NCI-H128 (cell line): ENCODE results near the gene LLCFC1.

Source experiments
- DNase-seq: peaks from one replicate; lab custom pipeline; 2025; ENCODE audit not compliant: unreplicated experiment; lab: John Stamatoyannopoulos, UW

The LLCFC1 gene

GRCh38 chr7:142910031-142910433 is 29.3 kb upstream of the LLCFC1 start:
- no peak for DNase-seq

DNA sequence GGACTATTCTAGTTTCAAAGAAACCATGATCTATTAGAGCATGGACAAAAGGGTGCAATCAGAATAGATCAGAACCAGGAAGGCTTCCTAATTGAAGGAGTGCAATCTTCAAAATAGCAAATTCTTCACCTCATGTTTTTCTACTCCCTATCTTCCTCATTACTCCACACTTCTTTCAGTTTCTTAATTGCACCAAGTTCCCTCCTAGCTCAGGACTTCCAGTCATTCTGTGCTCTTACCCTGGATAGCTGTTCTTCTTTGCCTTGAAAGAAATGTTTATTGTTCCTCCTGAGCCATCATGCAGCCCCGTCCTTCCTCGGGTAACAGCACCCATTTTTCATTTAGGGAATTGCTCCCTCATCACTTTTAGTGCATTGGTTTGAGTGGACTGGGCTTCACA is 28.8 kb upstream of the LLCFC1 start:
- DNase-seq, result no peak

- DNase-seq, result no peak
Measured at GRCh38 chr7:142913051-142913450, 26.2 kb upstream of the LLCFC1 start.

DNA sequence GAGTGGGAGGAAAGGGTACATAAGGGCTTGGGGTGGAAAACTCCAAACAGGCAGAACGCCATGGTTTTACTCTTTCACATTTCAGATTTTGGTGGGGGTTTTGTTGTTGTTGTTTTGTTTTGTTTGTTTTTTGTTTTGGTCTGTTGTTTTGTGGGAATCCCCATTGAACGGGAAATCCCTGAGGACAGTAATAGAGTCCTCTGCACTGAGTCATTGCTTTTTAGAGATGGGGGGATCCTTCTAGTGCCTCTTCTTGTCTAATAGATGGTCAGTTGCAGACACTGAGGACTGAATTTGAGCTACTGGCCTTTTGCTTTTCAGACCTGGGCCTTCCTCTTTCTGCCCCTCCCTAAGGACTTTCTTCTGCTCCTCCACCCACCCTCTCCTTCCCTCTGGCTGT is 25.7 kb upstream of the LLCFC1 start:
- DNase-seq, result no peak

DNA sequence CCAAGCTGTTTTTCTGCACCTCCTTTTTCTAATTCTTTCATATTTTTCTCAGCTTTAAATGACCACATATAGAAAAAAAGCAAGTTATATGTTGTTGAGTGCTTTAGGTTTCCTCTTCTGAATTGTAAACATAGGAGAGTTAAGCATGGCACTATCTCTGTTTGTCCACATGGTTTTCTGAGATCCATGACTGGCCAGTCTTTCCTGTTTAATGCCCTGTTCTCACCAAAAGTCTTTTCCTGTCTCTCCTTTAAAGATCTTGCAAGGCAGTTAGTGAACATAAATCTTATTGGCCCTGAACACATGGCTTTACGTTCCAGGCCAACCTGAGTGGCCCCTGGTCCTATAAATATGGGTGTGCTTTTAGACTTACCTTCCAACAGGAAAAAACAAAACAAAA is 25.2 kb upstream of the LLCFC1 start:
- no peak for DNase-seq

- DNase-seq, result no peak
Measured at GRCh38 chr7:142915315-142915714, 24.0 kb upstream of the LLCFC1 start.

- no peak for DNase-seq
Measured at GRCh38 chr7:142916508-142916907, 22.8 kb upstream of the LLCFC1 start.

DNA sequence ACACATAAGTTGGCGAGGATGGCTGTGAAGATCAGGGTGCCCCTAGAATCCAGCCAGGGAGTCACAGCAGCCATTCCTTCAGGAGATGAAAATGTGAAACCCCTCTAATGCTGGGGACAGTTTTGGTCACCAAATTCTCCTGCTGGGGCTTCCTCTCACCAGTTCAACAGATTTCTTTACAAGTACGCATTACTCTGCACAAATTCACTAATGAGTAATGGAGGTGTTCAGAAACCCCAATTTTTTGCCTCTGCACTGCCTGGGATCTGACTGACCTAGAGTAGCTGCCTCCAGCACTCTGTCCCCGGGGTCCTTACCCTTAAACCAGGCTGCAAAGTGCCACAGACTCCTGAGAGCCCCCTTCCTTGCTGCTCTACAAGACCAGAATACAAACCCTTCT is 21.8 kb upstream of the LLCFC1 start:
- no peak for DNase-seq

GRCh38 chr7:142918901-142919300 is 20.4 kb upstream of the LLCFC1 start:
- DNase-seq, result no peak

DNA sequence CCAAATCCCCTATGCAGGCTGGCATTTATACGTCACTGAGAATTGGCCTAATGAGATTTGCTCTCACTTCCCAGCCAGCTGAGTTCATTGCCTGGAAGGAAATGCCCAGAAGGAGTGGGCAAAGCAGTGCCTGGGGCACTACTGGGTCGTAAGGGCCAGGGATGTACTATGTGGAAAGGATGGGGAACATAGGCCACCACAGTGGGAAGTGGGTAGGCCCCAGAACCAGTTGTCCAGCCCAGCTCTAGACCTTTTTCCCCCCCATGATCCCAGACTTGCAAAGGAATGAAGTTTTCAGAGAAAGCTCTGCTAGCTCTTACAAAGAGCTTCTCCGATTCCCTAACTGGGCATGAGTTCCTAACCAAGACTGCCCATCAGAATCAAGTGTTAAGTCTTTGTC is 19.6 kb upstream of the LLCFC1 start:
- DNase-seq, result no peak

DNA sequence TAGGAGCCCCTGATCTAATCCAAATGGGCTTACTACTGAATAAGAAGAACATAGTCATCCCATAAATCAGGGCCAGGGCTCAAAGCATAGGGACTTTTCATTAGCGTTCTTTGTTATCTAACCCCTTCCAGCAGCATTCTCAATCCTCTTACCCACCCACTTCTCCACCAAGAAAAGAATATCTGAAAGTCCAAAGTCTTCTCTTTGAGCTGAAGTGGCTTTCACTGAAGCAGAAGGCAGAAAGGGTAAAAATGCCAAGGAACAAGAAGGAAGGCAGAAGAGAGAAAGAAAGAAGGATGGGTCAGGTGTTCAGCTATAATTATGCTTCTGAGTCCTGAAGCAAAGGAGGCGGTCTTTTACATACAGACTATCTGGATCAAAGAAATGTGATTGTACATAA is 15.9 kb upstream of the LLCFC1 start:
- no peak for DNase-seq

- no peak for DNase-seq
Measured at GRCh38 chr7:142925413-142925812, 13.9 kb upstream of the LLCFC1 start.

DNA sequence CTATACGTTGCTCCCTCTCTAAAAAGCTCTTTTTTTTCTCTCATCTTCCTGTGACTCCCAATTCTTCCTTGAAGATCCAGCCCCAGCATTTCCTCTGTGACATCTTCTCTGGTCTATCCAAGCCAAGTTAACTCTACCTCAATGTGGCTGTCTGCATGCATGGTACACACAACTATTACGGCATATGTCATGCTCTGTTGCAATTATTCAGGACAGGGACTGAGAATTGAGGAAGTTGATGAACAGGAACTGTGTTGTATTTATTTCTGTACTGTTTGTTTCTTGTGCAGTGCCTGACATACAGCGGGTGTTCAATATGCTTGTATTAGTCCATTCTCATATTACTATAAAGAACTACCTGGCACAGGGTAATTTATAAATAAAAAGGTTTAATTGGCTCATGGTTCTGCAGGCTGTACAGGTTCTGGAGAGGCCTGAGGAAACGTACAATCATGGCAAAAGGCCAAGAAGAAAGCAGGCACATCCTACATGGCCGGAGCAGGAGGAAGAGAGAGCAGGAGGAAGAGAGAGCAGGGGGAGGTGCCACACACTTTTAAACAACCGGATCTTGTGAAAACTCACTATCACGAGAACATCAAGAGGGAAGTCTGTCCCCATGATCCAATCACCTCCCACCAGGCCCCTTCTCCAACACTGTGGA is 12.1 kb upstream of the LLCFC1 start:
- no peak for DNase-seq

GRCh38 chr7:142927949-142928348 is 11.3 kb upstream of the LLCFC1 start:
- DNase-seq, result no peak

DNA sequence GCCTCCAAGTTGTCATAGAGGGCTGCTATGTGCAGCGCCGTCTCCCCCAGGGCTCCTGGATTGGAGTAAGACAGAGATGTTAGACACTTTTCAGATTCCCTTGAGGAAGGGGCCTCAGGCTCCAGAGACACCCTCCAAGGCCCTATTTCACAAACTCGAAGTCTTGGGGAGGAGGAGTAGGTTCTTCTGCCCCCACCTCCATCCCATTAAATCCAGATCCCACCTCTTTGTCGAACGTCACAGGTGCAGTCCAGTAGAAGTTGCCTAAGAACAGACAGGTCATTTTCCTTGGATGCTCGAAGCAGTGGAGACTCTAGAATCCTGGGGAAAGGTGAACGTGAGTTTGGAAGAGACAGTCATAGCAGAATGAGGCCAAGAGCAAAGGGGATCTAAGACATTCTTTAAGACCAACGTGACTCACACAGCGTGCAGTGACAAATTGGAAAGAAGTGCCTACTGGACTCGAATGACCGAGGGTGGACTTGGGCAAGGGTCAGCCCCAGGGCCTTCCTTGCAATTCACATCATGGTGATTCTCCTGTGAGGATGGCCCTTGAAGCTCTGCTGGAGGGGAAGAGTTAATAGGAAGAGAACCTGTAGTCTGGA is 9.1 kb upstream of the LLCFC1 start:
- no peak for DNase-seq

- no peak for DNase-seq
Measured at GRCh38 chr7:142932386-142933091, 6.7 kb upstream of the LLCFC1 start.

- DNase-seq, result no peak
Measured at GRCh38 chr7:142933092-142933475, 6.2 kb upstream of the LLCFC1 start.

DNA sequence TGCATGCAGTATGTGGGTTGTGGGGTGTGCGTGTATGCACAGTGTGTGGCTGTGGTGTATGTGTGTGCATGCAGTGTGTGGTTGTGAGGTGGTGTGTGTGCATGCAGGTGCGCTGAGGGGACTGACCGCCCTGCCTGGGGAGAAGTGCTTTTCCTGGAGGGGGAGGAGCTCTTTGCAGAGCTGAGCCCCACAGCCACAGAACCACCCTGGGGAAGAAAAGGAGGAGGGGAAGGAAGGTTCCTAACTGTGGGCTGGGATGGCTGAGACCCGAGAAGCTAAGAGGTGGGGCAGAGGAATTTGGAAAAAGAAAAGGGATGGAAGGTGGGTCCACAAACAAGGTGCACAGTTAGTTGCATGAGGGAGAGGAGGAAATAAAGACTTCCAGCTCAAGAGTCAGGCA is 5.7 kb upstream of the LLCFC1 start, which contains the start of gene TRPV5:
TSS of gene TRPV5 (minus strand) at position 123 of the 400 bp plus-strand sequence. CDS start 287 bp downstream, outside the sequence.
- no peak for DNase-seq

GRCh38 chr7:142934056-142934455 is 5.2 kb upstream of the LLCFC1 start:
- no peak for DNase-seq

- no peak for DNase-seq
Measured at GRCh38 chr7:142935941-142936565, 3.2 kb upstream of the LLCFC1 start.

DNA sequence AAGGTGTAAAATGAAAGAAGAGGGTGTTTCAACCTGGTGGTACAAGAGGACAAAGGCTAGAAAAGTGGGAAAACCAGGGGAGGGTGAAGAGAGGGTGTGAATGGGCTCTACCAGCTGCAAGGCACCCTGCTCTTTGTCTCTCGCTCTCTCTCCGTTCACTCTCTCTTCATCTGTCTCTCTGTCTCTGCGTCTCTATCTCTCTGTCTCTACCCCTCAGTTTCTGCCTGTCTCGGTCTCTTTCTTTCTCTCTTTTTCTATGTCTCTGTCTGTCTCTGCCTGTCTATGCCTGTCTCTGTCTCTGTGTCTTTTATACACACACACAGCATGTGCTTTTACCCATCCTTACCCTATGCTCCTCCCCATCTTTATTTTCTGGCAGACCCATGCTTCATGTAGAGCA is 673 bp upstream of the LLCFC1 start:
- DNase-seq, result no peak

DNA sequence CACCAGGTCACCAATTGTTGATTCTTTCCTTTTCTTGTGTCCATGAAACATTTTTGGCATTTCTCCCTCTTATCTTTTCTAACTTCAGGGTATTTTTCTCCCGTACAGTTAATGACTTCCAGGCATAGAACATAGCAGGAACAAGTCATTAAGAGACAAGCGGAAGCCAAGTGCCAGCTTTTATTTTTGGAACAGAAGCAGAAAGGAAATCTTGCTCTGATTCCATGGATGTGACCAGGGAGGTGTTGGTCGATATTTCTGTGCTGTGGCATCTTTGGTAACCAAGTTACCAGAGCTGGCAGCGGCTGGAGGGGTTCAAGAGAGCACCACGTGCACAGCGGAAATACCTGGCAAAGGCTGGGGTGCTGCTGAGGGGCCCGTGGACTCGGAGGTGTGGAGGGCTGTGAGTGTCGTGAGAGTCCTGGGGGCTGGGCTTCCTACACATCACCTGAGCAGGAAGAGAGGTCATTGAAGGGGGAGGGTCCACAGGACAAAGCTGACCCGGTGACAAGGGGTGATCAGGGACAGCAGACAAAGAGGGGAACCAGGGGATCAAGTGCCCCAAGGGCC is 1.8 kb downstream of the LLCFC1 start:
- no peak for DNase-seq
